Activated CD4-positive, alpha-beta memory T cell treated with anti-CD3 and anti-CD28 coated beads, Interleukin-2, amount 10 ng/mL, durations not matched to agents 7 days and 5 days (primary cell): Measurements from ENCODE around the gene ATOX1. TPM values are rescaled to one million over a fixed set of nuclear protein-coding genes. Genes with fewer than 3 reads are reported as not detected.
A peak's percentile ranks its signal among the peaks of the same experiment; 100 is the strongest.
"Not testable (repeated sequence)": the region's sequence is repeated elsewhere in the genome, so short reads cannot be mapped to it uniquely, and the experiment has no call there.

ENCODE experiments used
- CTCF ChIA-PET: fragments of 350-600 bp; sonication (Branson Sonifier 250); formaldehyde crosslinking; loops from one replicate; lab custom pipeline; 2021; ENCODE audit warnings: antibody characterized with exemption, inconsistent platforms; lab: Charles Lee
- POLR2A ChIA-PET: fragments of 350-600 bp; sonication (Branson Sonifier 250); formaldehyde crosslinking; loops from one replicate; lab custom pipeline; 2021; ENCODE audit warnings: antibody characterized with exemption; lab: Charles Lee
- DNase-seq: peaks from one replicate; pipeline ENCODE4 v3.0.0-alpha.2; 2020
- H3K27ac Mint-ChIP-seq: one replicate; pipeline ENCODE4 v1.8.0; 2021; ENCODE audit warnings: mild to moderate bottlenecking, mixed read lengths
- H3K27me3 Mint-ChIP-seq: one replicate; pipeline ENCODE4 v1.8.0; 2021; ENCODE audit warnings: mixed read lengths
- H3K36me3 Mint-ChIP-seq: one replicate; pipeline ENCODE4 v1.8.0; 2021; ENCODE audit warnings: low read depth, mixed read lengths
- H3K4me1 Mint-ChIP-seq: one replicate; pipeline ENCODE4 v1.8.0; 2021; ENCODE audit warnings: mixed read lengths
- H3K4me3 Mint-ChIP-seq: one replicate; pipeline ENCODE4 v1.8.0; 2021; ENCODE audit warnings: mild to moderate bottlenecking, mixed read lengths
- H3K9me3 Mint-ChIP-seq: one replicate; pipeline ENCODE4 v1.8.0; 2021; ENCODE audit warnings: mixed read lengths
- total RNA-seq, 2 experiments: library from RNA; stranded (reverse); gene quantifications; one replicate each; pipeline ENCODE4 v1.2.3, GENCODE V29; 2021

The ATOX1 gene
- total RNA-seq, 2 experiments from 2014 or later, result 62.6 to 64.3 TPM

DNA sequence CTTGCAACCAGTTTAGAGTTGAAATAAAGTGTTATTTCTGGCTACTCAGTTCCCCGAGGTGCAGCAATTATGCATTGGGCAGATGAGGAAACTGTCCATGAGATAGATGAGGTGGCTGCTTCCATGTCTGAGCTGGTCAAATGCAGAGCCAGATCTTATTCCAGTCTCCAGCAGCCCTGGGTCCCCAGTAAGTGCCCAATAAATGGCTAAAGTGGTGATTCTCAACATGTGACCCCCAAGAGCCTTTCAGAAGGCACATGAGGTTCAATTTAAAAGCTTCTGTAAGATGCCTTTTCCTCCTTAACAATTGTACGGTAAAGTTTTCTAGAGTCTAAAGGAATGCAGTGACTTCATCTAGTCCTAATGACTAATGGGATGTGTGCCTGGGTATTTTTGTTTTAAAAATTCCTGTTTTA lies 17.5 kb downstream of the ATOX1 start:
- ChIA-PET POLR2A (interaction anchor here (1.0 to 4.8 kb wide), 2 partner anchors 17 to 30 kb away, joined by 3 to 21 read pairs; partner anchors contain the start of gene G3BP1), CTCF (interaction anchor here (0.6 to 9.6 kb wide), 16 partner anchors 8 to 1246 kb away, joined by 3 to 88 read pairs (median 4); partner anchors contain the start of genes ATOX1, G3BP1 and SLC36A1)
- no peaks in the 10 kb centered on the region for H3K9me3 Mint-ChIP-seq
- no peaks in the 10 kb centered on the region for H3K27me3 Mint-ChIP-seq
- no peak overlapping the region for H3K27ac Mint-ChIP-seq
- H3K4me3 Mint-ChIP-seq, result no peak overlapping the region
- peaks cover 48% of the 10 kb centered on the region for H3K36me3 Mint-ChIP-seq
- DNase-seq, result no peak
- H3K4me1 Mint-ChIP-seq, result peaks cover 43% of the 10 kb centered on the region

DNA sequence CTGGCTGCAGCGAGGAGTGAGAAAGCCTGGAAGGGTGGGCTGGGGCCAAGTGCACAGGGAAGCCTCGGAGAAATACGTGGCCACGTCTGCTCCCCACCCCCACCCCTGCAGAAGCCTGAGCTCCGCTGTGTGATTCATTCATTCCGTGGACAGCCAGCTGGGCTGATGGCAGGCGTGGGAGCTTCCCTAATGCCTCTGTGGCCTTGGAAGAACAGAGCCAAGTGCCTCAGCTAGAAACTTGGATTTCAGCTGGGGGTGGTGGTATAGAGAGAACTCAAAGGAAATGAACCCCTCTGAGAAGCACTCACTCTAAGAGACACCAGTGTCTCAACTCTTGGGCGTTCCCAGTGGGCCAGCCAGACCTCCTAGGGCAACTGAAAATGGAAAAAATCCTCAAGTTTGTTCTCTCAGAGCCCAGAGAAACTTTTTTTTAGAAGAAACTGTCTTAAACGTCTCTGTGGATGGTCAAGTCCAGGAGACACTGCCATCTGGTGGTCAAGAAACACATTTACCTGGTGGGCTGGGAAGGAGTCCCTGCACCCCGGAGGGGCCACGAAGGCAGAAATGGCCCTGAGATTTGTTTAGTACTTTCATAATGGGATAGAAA lies 18.0 kb downstream of the ATOX1 start:
- peaks cover 46% of the 10 kb centered on the region for H3K36me3 Mint-ChIP-seq
- H3K4me1 Mint-ChIP-seq, result peaks cover 38% of the 10 kb centered on the region
- CTCF ChIA-PET, result interaction anchor here (0.6 to 9.6 kb wide), 19 partner anchors 8 to 304 kb away, joined by 3 to 88 read pairs (median 6); partner anchors contain the start of genes ATOX1, G3BP1 and SLC36A1
- peak; percentile 48 for DNase-seq
- H3K27me3 Mint-ChIP-seq, result no peaks in the 10 kb centered on the region
- POLR2A ChIA-PET, result interaction anchor here (1.0 to 4.8 kb wide), 3 partner anchors 17 to 31 kb away, joined by 3 to 21 read pairs (median 6); partner anchors contain the start of gene G3BP1
- H3K27ac Mint-ChIP-seq, result no peak overlapping the region
- H3K9me3 Mint-ChIP-seq, result no peaks in the 10 kb centered on the region
- H3K4me3 Mint-ChIP-seq, result no peak overlapping the region

DNA sequence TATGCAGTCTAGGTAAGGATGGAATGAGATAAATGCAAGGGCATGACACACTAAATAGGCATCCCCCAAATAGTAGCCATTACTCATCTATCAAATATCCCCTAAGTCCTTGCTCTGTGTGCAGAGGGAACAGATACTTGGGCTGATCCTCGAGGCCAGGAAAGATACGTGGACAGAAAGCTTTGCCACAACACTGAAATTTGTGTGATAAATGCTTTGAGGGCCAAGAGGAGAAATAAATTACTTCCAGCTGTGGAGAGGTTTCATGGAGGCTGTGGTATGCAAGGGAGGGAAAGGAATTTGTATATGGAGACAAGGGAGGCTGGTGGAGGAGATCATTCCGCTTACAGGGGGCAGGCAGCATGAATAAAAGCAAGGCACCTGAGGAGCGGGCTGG lies 18.5 kb downstream of the ATOX1 start:
- Mint-ChIP-seq H3K4me1 (peaks cover 33% of the 10 kb centered on the region), H3K27ac (no peak overlapping the region), H3K4me3 (no peak overlapping the region), H3K36me3 (peaks cover 41% of the 10 kb centered on the region), H3K9me3 (no peaks in the 10 kb centered on the region), H3K27me3 (no peaks in the 10 kb centered on the region)
- ChIA-PET POLR2A (interaction anchor here (1.4 to 4.8 kb wide), 2 partner anchors 17 to 31 kb away, joined by 6 to 21 read pairs; partner anchors contain the start of gene G3BP1), CTCF (interaction anchor here (0.6 to 9.6 kb wide), 17 partner anchors 9 to 609 kb away, joined by 3 to 88 read pairs (median 6); partner anchors contain the start of genes ATOX1, G3BP1 and SLC36A1)
- DNase-seq, result no peak

- CTCF ChIA-PET, result interaction anchor here (1.1 to 9.6 kb wide), 13 partner anchors 8 to 610 kb away, joined by 3 to 88 read pairs (median 8); partner anchors contain the start of genes ATOX1 and G3BP1
- no peak overlapping the region for H3K27ac Mint-ChIP-seq
- no peaks in the 10 kb centered on the region for H3K9me3 Mint-ChIP-seq
- H3K27me3 Mint-ChIP-seq, result no peaks in the 10 kb centered on the region
- no peak overlapping the region for H3K4me3 Mint-ChIP-seq
- POLR2A ChIA-PET, result interaction anchor here (1.4 to 4.8 kb wide), 2 partner anchors 18 to 32 kb away, joined by 6 to 21 read pairs; partner anchors contain the start of gene G3BP1
- peaks cover 36% of the 10 kb centered on the region for H3K36me3 Mint-ChIP-seq
- peaks cover 28% of the 10 kb centered on the region for H3K4me1 Mint-ChIP-seq
- no peak for DNase-seq
Measured at GRCh38 chr5:151739395-151739794, 19.0 kb downstream of the ATOX1 start.

DNA sequence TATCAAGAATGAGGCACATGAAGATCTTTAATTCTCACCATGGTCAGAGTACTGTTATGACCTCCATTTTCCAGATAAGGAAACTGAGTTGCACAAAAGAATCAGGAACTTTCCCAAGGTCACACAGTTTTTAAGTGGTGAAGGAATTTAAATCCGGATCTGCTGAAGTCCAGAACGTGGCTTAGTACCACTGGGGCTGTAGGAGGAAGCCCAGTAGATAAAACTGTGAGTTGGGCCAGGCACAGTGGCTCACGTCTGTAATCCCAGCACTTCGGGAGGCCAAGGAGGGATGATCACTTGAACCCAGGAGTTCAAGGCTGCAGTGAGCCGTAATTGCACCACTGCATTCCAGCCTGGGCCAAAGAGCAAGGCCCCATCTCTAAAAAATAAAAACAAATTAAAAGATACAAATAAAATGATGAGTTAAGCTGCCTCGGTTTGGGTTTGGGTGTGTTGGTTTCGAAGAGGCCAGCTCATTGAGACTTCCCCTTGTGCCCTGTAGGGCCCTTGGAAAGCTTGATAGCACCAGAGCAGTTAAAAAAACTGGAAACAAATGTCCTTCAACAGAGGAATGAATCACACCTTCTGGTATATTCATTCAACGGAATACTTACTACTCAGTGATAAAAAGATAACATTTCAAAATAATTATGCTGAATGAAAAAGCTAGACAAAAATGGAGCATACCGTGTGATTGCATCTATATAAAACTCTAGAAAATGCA lies 20.1 kb downstream of the ATOX1 start:
- H3K27ac Mint-ChIP-seq, result no peak overlapping the region
- H3K27me3 Mint-ChIP-seq, result no peaks in the 10 kb centered on the region
- CTCF ChIA-PET, result interaction anchor here (1.3 to 9.6 kb wide), 7 partner anchors 14 to 611 kb away, joined by 3 to 88 read pairs (median 8); partner anchors contain the start of genes ATOX1 and G3BP1
- H3K36me3 Mint-ChIP-seq, result peaks cover 25% of the 10 kb centered on the region
- H3K4me1 Mint-ChIP-seq, result peaks cover 18% of the 10 kb centered on the region
- H3K9me3 Mint-ChIP-seq, result no peaks in the 10 kb centered on the region
- no peak for DNase-seq
- POLR2A ChIA-PET, result interaction anchor here (4.8 kb wide), 1 partner anchor 33 kb away, joined by 21 read pairs; the partner anchor contains the start of gene G3BP1
- no peak overlapping the region for H3K4me3 Mint-ChIP-seq

DNA sequence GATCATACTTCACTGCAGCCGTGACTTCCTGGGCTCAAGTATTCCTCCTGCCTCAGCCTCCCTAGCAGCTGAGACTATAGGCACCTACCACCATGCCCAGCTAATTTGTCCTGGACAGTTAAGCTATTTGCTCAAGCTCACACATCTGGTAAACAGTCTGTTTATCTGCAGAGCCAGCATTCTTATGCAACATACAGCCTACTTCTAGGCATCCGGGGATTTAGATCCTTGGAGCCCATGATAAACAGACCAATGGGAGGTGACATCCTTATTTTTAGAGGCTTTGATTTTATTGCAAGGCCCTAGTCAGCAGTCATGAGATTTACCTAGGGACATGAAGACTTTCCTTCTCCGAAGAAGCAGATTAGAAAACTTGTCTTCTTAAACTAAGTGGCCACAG lies 21.0 kb downstream of the ATOX1 start:
- H3K9me3 Mint-ChIP-seq, result no peaks in the 10 kb centered on the region
- ChIA-PET CTCF (interaction anchor here (1.4 to 9.6 kb wide), 4 partner anchors 11 to 85 kb away, joined by 3 to 88 read pairs (median 6); no protein-coding TSS in a partner anchor), POLR2A (no interaction called here)
- no peak overlapping the region for H3K4me3 Mint-ChIP-seq
- peaks cover 12% of the 10 kb centered on the region for H3K4me1 Mint-ChIP-seq
- peaks cover 17% of the 10 kb centered on the region for H3K36me3 Mint-ChIP-seq
- no peak overlapping the region for H3K27ac Mint-ChIP-seq
- no peak for DNase-seq
- no peaks in the 10 kb centered on the region for H3K27me3 Mint-ChIP-seq

DNA sequence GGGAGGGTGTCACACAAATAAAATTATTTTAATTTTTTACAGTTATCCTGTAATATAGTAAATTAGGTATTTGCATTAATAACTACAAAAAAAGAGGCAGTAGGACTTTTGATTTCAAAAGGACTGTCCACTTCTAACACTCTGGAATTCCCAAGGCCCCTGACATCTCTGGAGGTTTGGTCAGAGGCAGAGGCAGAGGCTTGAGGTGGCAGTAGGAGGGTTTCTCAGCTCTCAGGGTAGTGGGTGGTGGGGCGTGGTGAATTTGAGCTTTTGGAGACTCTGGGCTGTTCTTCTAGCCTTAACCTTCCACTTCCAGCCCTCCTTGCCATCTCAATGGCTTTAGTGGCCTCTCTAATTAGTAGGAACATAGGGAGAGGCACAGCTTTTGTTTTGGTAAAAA lies 22.8 kb downstream of the ATOX1 start:
- peaks cover 11% of the 10 kb centered on the region for H3K36me3 Mint-ChIP-seq
- no peaks in the 10 kb centered on the region for H3K27me3 Mint-ChIP-seq
- no peak for DNase-seq
- ChIA-PET CTCF (interaction anchor here (0.7 to 1.4 kb wide), 3 partner anchors 35 to 212 kb away, joined by 3 to 4 read pairs (median 3); no protein-coding TSS in a partner anchor), POLR2A (interaction anchor here (0.6 kb wide), 1 partner anchor 9 kb away, joined by 3 read pairs; no protein-coding TSS in a partner anchor)
- H3K4me3 Mint-ChIP-seq, result no peak overlapping the region
- H3K9me3 Mint-ChIP-seq, result no peaks in the 10 kb centered on the region
- peaks cover 7% of the 10 kb centered on the region for H3K4me1 Mint-ChIP-seq
- no peak overlapping the region for H3K27ac Mint-ChIP-seq

DNA sequence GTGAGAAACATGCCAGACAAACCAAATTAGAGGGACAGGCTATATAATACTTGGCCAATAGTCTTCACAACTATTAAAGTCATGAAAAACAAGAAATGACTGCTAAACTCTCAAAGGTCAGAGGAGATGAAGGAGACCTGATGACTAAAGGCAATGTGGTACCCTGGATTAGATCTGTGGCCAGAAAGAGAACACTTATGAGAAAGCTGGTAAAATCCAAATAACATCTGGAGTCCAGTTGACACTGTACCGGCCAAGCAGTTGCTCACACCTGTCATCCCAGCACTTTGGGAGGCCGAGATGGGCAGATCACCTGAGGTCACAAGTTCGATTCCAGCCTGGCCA lies 24.4 kb downstream of the ATOX1 start:
- ChIA-PET CTCF (no interaction called here), POLR2A (no interaction called here)
- no peak for DNase-seq
- H3K4me1 Mint-ChIP-seq, result peaks cover 8% of the 10 kb centered on the region
- H3K27ac Mint-ChIP-seq, result no peak overlapping the region
- peaks cover 17% of the 10 kb centered on the region for H3K36me3 Mint-ChIP-seq
- H3K27me3 Mint-ChIP-seq, result no peaks in the 10 kb centered on the region
- no peak overlapping the region for H3K4me3 Mint-ChIP-seq
- peaks cover 7% of the 10 kb centered on the region for H3K9me3 Mint-ChIP-seq

DNA sequence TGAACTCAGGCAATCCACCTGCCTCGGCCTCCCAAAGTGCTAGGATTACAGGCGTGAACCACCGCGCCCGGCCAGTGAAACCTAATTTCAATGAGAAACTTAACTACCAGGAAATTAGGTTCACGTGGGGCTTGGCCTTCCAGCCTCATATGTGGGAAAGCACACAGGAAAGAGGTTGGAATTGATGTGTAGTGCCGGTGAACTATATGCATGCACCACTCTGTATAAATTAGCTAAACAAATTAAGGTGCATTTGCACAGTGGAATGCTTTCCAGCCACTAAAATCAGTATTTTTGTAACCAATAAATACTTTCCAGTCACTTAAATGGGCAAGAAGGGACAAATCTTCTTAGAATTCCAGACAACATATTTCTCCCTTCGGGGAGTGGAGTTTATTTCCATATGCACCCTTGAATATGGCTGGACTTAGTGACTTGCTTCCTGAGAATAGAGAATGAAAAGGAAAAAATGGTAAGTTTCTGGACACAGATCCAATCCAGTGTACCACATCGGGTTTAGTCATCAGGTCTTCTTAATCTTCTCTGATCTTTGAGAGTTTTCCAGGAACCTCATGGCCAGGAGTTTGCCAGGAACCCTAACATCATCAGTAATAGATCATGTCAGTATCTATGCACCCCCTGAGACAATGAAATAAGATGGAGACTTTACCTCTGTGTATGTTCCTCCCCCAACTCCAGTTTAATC lies 24.9 kb downstream of the ATOX1 start:
- H3K9me3 Mint-ChIP-seq, result peaks cover 7% of the 10 kb centered on the region
- no peaks in the 10 kb centered on the region for H3K27me3 Mint-ChIP-seq
- no peak overlapping the region for H3K4me3 Mint-ChIP-seq
- POLR2A ChIA-PET, result no interaction called here
- H3K27ac Mint-ChIP-seq, result no peak overlapping the region
- DNase-seq, result no peak
- peaks cover 17% of the 10 kb centered on the region for H3K36me3 Mint-ChIP-seq
- CTCF ChIA-PET, result no interaction called here
- peaks cover 8% of the 10 kb centered on the region for H3K4me1 Mint-ChIP-seq

- Mint-ChIP-seq H3K9me3 (peaks cover 10% of the 10 kb centered on the region), H3K4me3 (no peak overlapping the region), H3K27ac (no peak overlapping the region), H3K36me3 (peaks cover 16% of the 10 kb centered on the region), H3K27me3 (no peaks in the 10 kb centered on the region), H3K4me1 (peaks cover 11% of the 10 kb centered on the region)
- DNase-seq, result no peak
- ChIA-PET POLR2A (no interaction called here), CTCF (interaction anchor here (0.6 to 2.7 kb wide), 3 partner anchors 11 to 71 kb away, joined by 4 to 16 read pairs (median 5); no protein-coding TSS in a partner anchor)
Measured at GRCh38 chr5:151730381-151730780, 28.1 kb downstream of the ATOX1 start.

DNA sequence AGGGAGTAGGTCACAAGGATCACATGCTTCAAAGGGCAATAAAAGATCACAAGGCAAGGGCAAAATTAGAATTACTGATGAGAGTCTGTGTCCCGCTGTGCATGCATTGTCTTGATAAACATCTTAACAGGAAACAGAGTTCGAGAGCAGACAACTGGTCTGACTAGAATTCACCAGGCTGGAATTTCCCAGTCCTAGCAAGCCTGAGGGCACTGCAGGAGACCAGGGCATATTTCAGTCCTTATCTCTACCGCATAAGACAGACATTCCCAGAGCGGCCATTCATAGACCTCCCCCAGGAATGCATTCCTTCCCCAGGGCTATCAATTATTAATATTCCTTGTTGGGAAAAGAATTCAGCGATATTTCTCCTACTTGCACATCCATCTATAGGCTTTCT lies 28.8 kb downstream of the ATOX1 start:
- peaks cover 11% of the 10 kb centered on the region for H3K4me1 Mint-ChIP-seq

GRCh38 chr5:151724360-151724759 lies 34.1 kb downstream of the ATOX1 start:
- H3K36me3 Mint-ChIP-seq, result peaks cover 8% of the 10 kb centered on the region
- ChIA-PET POLR2A (no interaction called here), CTCF (interaction anchor here (1.3 kb wide), 1 partner anchor 72 kb away, joined by 3 read pairs; no protein-coding TSS in a partner anchor)
- no peak for DNase-seq
- no peak overlapping the region for H3K4me3 Mint-ChIP-seq
- no peaks in the 10 kb centered on the region for H3K27me3 Mint-ChIP-seq
- H3K4me1 Mint-ChIP-seq, result peaks cover 18% of the 10 kb centered on the region
- no peak overlapping the region for H3K27ac Mint-ChIP-seq
- peaks cover 5% of the 10 kb centered on the region for H3K9me3 Mint-ChIP-seq

More for the DNA sequence above, 28.8 kb downstream of the ATOX1 start:
- H3K36me3 Mint-ChIP-seq, result peaks cover 16% of the 10 kb centered on the region
- H3K4me3 Mint-ChIP-seq, H3K27me3 Mint-ChIP-seq, CTCF ChIA-PET, H3K9me3 Mint-ChIP-seq, POLR2A ChIA-PET, DNase-seq, H3K27ac Mint-ChIP-seq: not testable (repeated sequence)
